ENCODE results near the gene APIP.

DNA sequence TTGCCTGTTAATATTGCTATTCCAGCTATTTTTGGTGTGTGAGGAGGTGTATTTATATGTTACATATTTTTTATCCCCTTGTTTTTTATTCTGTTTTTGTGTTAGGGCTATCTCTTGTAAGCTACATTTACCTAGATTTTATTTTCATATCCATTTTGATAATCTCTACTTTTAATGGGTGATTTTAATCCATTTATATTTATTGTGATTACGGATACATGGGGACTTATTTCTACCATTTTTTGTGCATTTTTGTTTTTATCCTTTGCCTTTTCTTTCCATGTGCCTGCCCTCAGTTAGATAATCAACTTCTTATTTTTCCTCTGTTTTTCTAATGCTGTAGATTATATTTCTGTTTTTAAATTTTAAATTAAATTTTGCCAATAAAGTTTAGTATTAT is 28.5 kb upstream of the APIP start:
- TF ChIP-seq, protein P1, sequence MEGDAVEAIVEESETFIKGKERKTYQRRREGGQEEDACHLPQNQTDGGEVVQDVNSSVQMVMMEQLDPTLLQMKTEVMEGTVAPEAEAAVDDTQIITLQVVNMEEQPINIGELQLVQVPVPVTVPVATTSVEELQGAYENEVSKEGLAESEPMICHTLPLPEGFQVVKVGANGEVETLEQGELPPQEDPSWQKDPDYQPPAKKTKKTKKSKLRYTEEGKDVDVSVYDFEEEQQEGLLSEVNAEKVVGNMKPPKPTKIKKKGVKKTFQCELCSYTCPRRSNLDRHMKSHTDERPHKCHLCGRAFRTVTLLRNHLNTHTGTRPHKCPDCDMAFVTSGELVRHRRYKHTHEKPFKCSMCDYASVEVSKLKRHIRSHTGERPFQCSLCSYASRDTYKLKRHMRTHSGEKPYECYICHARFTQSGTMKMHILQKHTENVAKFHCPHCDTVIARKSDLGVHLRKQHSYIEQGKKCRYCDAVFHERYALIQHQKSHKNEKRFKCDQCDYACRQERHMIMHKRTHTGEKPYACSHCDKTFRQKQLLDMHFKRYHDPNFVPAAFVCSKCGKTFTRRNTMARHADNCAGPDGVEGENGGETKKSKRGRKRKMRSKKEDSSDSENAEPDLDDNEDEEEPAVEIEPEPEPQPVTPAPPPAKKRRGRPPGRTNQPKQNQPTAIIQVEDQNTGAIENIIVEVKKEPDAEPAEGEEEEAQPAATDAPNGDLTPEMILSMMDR (IDR thresholded peaks at IDR 0.05), result no peak
- TF ChIP-seq EZH2phosphoT487 (IDR thresholded peaks at IDR 0.05; ENCODE audit: borderline replicate concordance, low read depth) (no peak), SIN3A (IDR thresholded peaks at IDR 0.05; ENCODE audit: borderline replicate concordance, low read depth, low read length) (no peak), RFX5 (IDR thresholded peaks at IDR 0.05; ENCODE audit: low read length) (no peak), TEAD4 (IDR thresholded peaks at IDR 0.05; ENCODE audit: borderline replicate concordance, insufficient read depth) (no peak), USF1 (IDR thresholded peaks at IDR 0.05; ENCODE audit: borderline replicate concordance, low read depth) (no peak), FOXJ3 (CRISPR knock-in tag; IDR thresholded peaks at IDR 0.05) (no peak), TAF1 (IDR thresholded peaks at IDR 0.05; ENCODE audit: borderline replicate concordance, low read depth, low read length) (no peak), REST (IDR thresholded peaks at IDR 0.05; ENCODE audit: low read depth, low read length) (no peak), POLR2AphosphoS5 (IDR thresholded peaks at IDR 0.05; ENCODE audit: low read depth, low read length) (no peak)
- TF ChIP-seq, protein P2, sequence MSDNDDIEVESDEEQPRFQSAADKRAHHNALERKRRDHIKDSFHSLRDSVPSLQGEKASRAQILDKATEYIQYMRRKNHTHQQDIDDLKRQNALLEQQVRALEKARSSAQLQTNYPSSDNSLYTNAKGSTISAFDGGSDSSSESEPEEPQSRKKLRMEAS (IDR thresholded peaks at IDR 0.05; ENCODE audit: low read depth), result no peak

All from SK-N-SH (cell line).